PC-3 (cell line): Measurements from ENCODE around the gene ZNF33B. TPM values are rescaled to one million over a fixed set of nuclear protein-coding genes. Genes with fewer than 3 reads are reported as not detected.

Experiments used
- ATAC-seq: fragments of 200-7000 bp; cut with Tn5 transposase; 2 replicates; pipeline ENCODE4 v1.9.1; 2020; ENCODE audit warnings: mild to moderate bottlenecking, moderate library complexity
- BruUV-seq: library from RNA; stranded (reverse); fragments of 400-500 nt; replicated peaks from 2 replicates; lab custom pipeline; 2021; lab: Mats Ljungman, UMichigan
- CTCF ChIA-PET: fragments of 300-600 bp; sonication (Branson Sonifier 250); formaldehyde crosslinking; loops from one replicate; lab custom pipeline; 2022; ENCODE audit warnings: antibody characterized with exemption; lab: Charles Lee
- POLR2A ChIA-PET: fragments of 300-600 bp; sonication (Branson Sonifier 250); formaldehyde crosslinking; loops from one replicate; lab custom pipeline; 2022; ENCODE audit warnings: antibody characterized with exemption; ENCODE audit not compliant: unreplicated experiment; lab: Charles Lee
- DNase-seq: peaks from one replicate; pipeline ENCODE4 v3.0.0-alpha.2; 2015
- H2AFZ ChIP-seq: fragments of 300-600 bp; sonication (generic); 2 replicates; pipeline ENCODE4 v1.6.0; 2016; ENCODE audit warnings: antibody characterized with exemption, low read length
- H3F3A ChIP-seq: fragments of 300-600 bp; sonication (generic); one replicate; pipeline ENCODE4 v1.6.0; 2017; ENCODE audit warnings: antibody characterized with exemption, low read length, control low read depth, mild to moderate bottlenecking; ENCODE audit not compliant: unreplicated experiment
- H3K27ac ChIP-seq: fragments of 300-600 bp; sonication (generic); 2 replicates; pipeline ENCODE4 v1.5.1; 2016; ENCODE audit warnings: mild to moderate bottlenecking, low read length
- H3K27me3 ChIP-seq: fragments of 300-600 bp; sonication (generic); 2 replicates; pipeline ENCODE4 v1.6.1; 2016; ENCODE audit warnings: low read length, mixed read lengths
- H3K36me3 ChIP-seq: fragments of 300-600 bp; sonication (generic); 2 replicates; pipeline ENCODE4 v1.6.1; 2016; ENCODE audit warnings: low read depth, mixed run types, low read length, mixed read lengths
- H3K4me1 ChIP-seq: fragments of 300-600 bp; sonication (generic); 2 replicates; pipeline ENCODE4 v1.5.1; 2016; ENCODE audit warnings: low read length; ENCODE audit not compliant: insufficient read depth
- H3K4me2 ChIP-seq: fragments of 300-600 bp; sonication (generic); 2 replicates; pipeline ENCODE4 v1.6.0; 2016; ENCODE audit warnings: low read length
- H3K4me3 ChIP-seq: fragments of 300-600 bp; sonication (generic); 2 replicates; pipeline ENCODE4 v1.5.1; 2016; ENCODE audit warnings: mild to moderate bottlenecking, low read length, mixed read lengths
- H3K79me2 ChIP-seq: fragments of 300-600 bp; sonication (generic); 2 replicates; pipeline ENCODE4 v1.6.1; 2017; ENCODE audit warnings: low read length, mixed read lengths
- H3K9ac ChIP-seq: fragments of 300-600 bp; sonication (generic); 2 replicates; pipeline ENCODE4 v1.6.0; 2016; ENCODE audit warnings: mild to moderate bottlenecking, low read length
- H3K9me2 ChIP-seq: fragments of 300-600 bp; sonication (generic); replicated peaks from 2 replicates; pipeline ENCODE4 v1.6.1; 2016; ENCODE audit warnings: mixed run types, low read length, mixed read lengths
- H3K9me3 ChIP-seq: fragments of 300-600 bp; sonication (generic); 2 replicates; pipeline ENCODE4 v1.6.1; 2016; ENCODE audit warnings: low read length, mixed read lengths
- H4K20me1 ChIP-seq: fragments of 300-600 bp; sonication (generic); 2 replicates; pipeline ENCODE4 v1.6.1; 2016; ENCODE audit warnings: low read length, mixed read lengths
- EZH2 ChIP-seq: fragments of 300-600 bp; sonication (generic); IDR thresholded peaks from one replicate; pipeline ENCODE4 v1.6.1; 2017; ENCODE audit warnings: antibody characterized with exemption, mild to moderate bottlenecking, low read length; ENCODE audit not compliant: unreplicated experiment
- EZH2phosphoT487 ChIP-seq: fragments of 300-600 bp; sonication (generic); IDR thresholded peaks from 2 replicates; pipeline ENCODE4 v1.6.1; 2018; ENCODE audit warnings: mild to moderate bottlenecking, antibody characterized with exemption, low read length, borderline replicate concordance
- intact Hi-C: fragments of 100-400 bp; cut with micrococcal nuclease; formaldehyde crosslinking; loops from 2 replicates; pipeline ENCODE4 v1.9.0; 2023
- total RNA-seq: library from RNA; depleted of rRNA; stranded (reverse); fragments of >200 nt; gene quantifications from 2 replicates; pipeline ENCODE4 v1.2.3, GENCODE V29; 2014
- TF ChIP-seq, protein P1 (sequence below): fragments of 300-600 bp; sonication (generic); conservative IDR thresholded peaks from 2 replicates; pipeline ENCODE4 v1.5.1; 2017; ENCODE audit warnings: antibody characterized with exemption, low read depth, mild to moderate bottlenecking, low read length

ZNF33B gene
- total RNA-seq, 1 experiment from 2014 or later = 6.2 TPM

DNA sequence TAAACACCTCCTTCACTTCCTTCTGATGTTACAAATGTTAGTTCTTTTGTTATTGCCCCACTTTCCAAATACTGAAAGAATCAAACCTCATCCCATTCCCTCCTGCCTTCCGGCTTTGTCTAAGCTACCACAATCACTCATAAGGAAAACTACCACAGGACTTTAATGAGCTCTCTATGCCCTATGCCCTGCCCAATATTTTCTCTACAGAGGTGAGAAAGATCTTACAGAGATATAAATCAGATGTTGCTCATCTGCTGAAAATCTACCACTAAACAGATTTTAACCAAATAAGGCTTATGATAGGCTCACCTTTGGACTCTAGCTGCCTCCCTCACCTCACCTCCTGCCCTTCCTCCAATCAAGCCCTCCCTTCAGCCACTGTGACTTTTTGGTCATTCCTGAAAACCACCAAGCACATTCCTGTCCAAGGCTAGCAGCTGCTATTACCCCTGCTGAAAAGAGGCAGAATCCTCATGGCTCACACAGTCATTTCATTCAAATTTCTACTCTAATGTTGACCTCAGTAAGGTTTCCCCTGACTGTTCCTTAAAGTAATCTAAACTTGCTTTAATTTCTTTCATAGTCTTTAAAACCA is 7.7 kb downstream of the ZNF33B start:
- no peaks in the 10 kb centered on the region for H4K20me1 ChIP-seq
- ATAC-seq (no peak), DNase-seq (no peak)
- ChIA-PET CTCF (no interaction called here), POLR2A (no interaction called here)
- no peaks in the 10 kb centered on the region for H3K4me1 ChIP-seq
- no peak overlapping the region for H3K4me2 ChIP-seq
- H3K27me3 ChIP-seq = no peaks in the 10 kb centered on the region
- intact Hi-C loops = no loop called here
- H3K27ac ChIP-seq = no peak overlapping the region
- BruUV-seq = no TSS peak
- H3K9me3 ChIP-seq = no peaks in the 10 kb centered on the region
- peaks cover 49% of the 10 kb centered on the region for H3K36me3 ChIP-seq
- H3K79me2 ChIP-seq = peaks cover 22% of the 10 kb centered on the region; the same call in 1 of the 2 replicates
- no peak overlapping the region for H2AFZ ChIP-seq
- no peak overlapping the region for H3K9ac ChIP-seq
- H3F3A ChIP-seq = no peaks in the 10 kb centered on the region
- H3K9me2 ChIP-seq = no peaks in the 10 kb centered on the region
- no peak for TF ChIP-seq EZH2
- TF ChIP-seq, protein P1, sequence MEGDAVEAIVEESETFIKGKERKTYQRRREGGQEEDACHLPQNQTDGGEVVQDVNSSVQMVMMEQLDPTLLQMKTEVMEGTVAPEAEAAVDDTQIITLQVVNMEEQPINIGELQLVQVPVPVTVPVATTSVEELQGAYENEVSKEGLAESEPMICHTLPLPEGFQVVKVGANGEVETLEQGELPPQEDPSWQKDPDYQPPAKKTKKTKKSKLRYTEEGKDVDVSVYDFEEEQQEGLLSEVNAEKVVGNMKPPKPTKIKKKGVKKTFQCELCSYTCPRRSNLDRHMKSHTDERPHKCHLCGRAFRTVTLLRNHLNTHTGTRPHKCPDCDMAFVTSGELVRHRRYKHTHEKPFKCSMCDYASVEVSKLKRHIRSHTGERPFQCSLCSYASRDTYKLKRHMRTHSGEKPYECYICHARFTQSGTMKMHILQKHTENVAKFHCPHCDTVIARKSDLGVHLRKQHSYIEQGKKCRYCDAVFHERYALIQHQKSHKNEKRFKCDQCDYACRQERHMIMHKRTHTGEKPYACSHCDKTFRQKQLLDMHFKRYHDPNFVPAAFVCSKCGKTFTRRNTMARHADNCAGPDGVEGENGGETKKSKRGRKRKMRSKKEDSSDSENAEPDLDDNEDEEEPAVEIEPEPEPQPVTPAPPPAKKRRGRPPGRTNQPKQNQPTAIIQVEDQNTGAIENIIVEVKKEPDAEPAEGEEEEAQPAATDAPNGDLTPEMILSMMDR = no peak
- no peak for TF ChIP-seq EZH2phosphoT487
- no peak overlapping the region for H3K4me3 ChIP-seq

DNA sequence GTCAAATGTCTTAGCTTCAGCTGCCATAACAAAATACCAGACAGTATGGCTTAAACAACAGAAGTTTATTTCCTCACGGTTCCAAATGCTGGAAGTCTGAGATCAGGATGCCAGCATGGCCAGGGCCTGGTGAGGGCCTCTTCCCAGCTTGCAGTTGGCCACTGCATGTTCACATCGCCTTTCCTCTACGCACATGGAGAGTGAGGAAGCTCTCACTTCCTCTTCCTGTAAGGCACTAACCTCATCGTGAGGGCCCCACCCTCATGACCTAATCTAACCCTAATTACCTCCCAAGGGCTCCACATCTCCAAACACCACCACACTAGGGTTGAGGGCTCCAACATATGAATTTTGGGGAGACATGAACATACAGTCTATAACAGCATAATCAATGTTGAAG is 14.4 kb downstream of the ZNF33B start:
- intact Hi-C loops = no loop called here
- Histone ChIP-seq H3K4me3 (no peak overlapping the region), H3K9me3 (no peaks in the 10 kb centered on the region), H4K20me1 (no peaks in the 10 kb centered on the region), H3K4me1 (no peaks in the 10 kb centered on the region), H3K4me2 (no peak overlapping the region), H2AFZ (no peak overlapping the region), H3K27me3 (no peaks in the 10 kb centered on the region), H3K9me2 (no peaks in the 10 kb centered on the region), H3F3A (no peaks in the 10 kb centered on the region), H3K27ac (no peak overlapping the region), H3K9ac (no peak overlapping the region), H3K36me3 (peaks cover 46% of the 10 kb centered on the region), H3K79me2 (no peaks in the 10 kb centered on the region)
- ATAC-seq = no peak
- no peak for DNase-seq
- ChIA-PET POLR2A (no interaction called here), CTCF (no interaction called here)
- no TSS peak for BruUV-seq
- TF ChIP-seq EZH2 (no peak), EZH2phosphoT487 (no peak)
- TF ChIP-seq, protein P1 = no peak

DNA sequence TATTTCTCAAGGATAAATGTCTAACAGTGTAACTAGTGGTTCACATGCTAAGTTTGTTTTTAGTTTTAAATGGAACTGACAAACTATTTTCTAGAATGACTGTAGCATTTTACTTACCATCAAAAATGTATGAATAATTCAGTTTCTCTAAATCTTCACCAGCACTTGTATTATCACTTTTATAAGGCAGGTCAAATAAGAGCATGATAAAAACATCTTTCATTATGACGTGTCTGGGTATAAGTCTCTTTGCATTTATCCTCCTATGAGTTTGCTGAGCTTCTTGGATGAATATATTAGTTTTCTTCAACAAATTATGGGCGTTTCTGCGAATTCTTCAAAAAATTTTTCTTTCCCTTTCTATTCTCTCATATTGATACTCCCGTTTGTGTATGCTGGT is 19.9 kb downstream of the ZNF33B start:
- H3K27me3 ChIP-seq = no peaks in the 10 kb centered on the region
- no peak overlapping the region for H3K4me2 ChIP-seq
- no peak for TF ChIP-seq EZH2
- no TSS peak for BruUV-seq
- peaks cover 38% of the 10 kb centered on the region for H3K36me3 ChIP-seq
- DNase-seq (no peak), ATAC-seq (no peak)
- H3K4me1 ChIP-seq = no peaks in the 10 kb centered on the region
- no peaks in the 10 kb centered on the region for H3K9me2 ChIP-seq
- H3F3A ChIP-seq = no peaks in the 10 kb centered on the region
- no peak overlapping the region for H3K27ac ChIP-seq
- H3K9ac ChIP-seq = no peak overlapping the region
- no peaks in the 10 kb centered on the region for H4K20me1 ChIP-seq
- no peak overlapping the region for H2AFZ ChIP-seq
- CTCF ChIA-PET = no interaction called here
- no peak overlapping the region for H3K4me3 ChIP-seq
- no peaks in the 10 kb centered on the region for H3K79me2 ChIP-seq
- H3K9me3 ChIP-seq = no peaks in the 10 kb centered on the region
- intact Hi-C loops = no loop called here
- POLR2A ChIA-PET = no interaction called here
